HEK293 (cell line): ENCODE results near the gene FRMD4B.

ENCODE experiments used
- CTCF ChIA-PET: fragments of 350-600 bp; formaldehyde crosslinking; extraction: SDS; loops from one replicate; lab custom pipeline; 2021; ENCODE audit warnings: antibody characterized with exemption; lab: Yijun Ruan, JAX
- POLR2A ChIA-PET: fragments of 300-600 bp; formaldehyde crosslinking; extraction: SDS; loops from one replicate; lab custom pipeline; 2020; ENCODE audit warnings: antibody characterized with exemption, inconsistent platforms; lab: Yijun Ruan, JAX
- H3K27ac ChIP-seq: fragments of 200-500 bp; sonication (Bioruptor generic); 2 replicates; pipeline ENCODE4 v1.5.1; 2014; ENCODE audit warnings: low read depth, low read length, control low read depth, inconsistent platforms; ENCODE audit errors: extremely low read depth
- H3K36me3 ChIP-seq, 2 experiments: fragments of 200-500 bp in 1 of 2; sonication (Bioruptor generic) in 1 of 2; 1 replicate in 1 of 2; 2 replicates in 1 of 2; pipeline ENCODE4 v1.5.1; 2014 to 2017; ENCODE audit warnings: inconsistent platforms in 2 of 2, low read length in 2 of 2; ENCODE audit not compliant: control insufficient read depth in 2 of 2, insufficient read depth in 1 of 2
- H3K4me1 ChIP-seq: fragments of 200-500 bp; sonication (Bioruptor generic); 2 replicates; pipeline ENCODE4 v1.5.1; 2014; ENCODE audit warnings: mild to moderate bottlenecking, low read length, inconsistent platforms; ENCODE audit not compliant: control insufficient read depth, insufficient read depth
- H3K4me3 ChIP-seq: 2 replicates; pipeline ENCODE4 v1.5.1; 2011; ENCODE audit warnings: low read depth, mild to moderate bottlenecking, control low read depth, low read length, moderate library complexity
- H3K9me3 ChIP-seq: fragments of 200-500 bp; sonication (Bioruptor generic); 2 replicates; pipeline ENCODE4 v1.5.1; 2014; ENCODE audit warnings: low read depth, low read length, inconsistent platforms; ENCODE audit not compliant: control insufficient read depth, insufficient read depth
- ELK4 ChIP-seq: IDR thresholded peaks from 2 replicates; pipeline ENCODE4 v1.6.1; 2011; ENCODE audit warnings: mild to moderate bottlenecking, low read depth, low read length, borderline replicate concordance
- FEZF1 ChIP-seq: fragments of 450-650 bp; formaldehyde crosslinking; IDR thresholded peaks from 2 replicates; pipeline ENCODE4 v1.5.1; 2016; ENCODE audit warnings: missing biosample characterization, missing genetic modification characterization
- HOXC10 ChIP-seq: sonication (generic); formaldehyde crosslinking; IDR thresholded peaks from 2 replicates; pipeline ENCODE4 v1.8.1; 2023; ENCODE audit warnings: mild to moderate bottlenecking, missing genetic modification reagents
- KLF1 ChIP-seq: fragments of 450-650 bp; formaldehyde crosslinking; IDR thresholded peaks from 2 replicates; pipeline ENCODE4 v1.5.1; 2016; ENCODE audit warnings: missing biosample characterization, missing genetic modification characterization
- PRDM10 ChIP-seq: fragments of 450-650 bp; formaldehyde crosslinking; IDR thresholded peaks from 2 replicates; pipeline ENCODE4 v1.5.1; 2016; ENCODE audit warnings: missing biosample characterization, missing genetic modification characterization
- REPIN1 ChIP-seq: fragments of 450-650 bp; formaldehyde crosslinking; IDR thresholded peaks from 2 replicates; pipeline ENCODE4 v1.5.1; 2017; ENCODE audit warnings: missing biosample characterization, missing genetic modification characterization, low read depth
- WT1 ChIP-seq: fragments of 450-650 bp; formaldehyde crosslinking; IDR thresholded peaks from 2 replicates; pipeline ENCODE4 v1.5.1; 2016; ENCODE audit warnings: missing biosample characterization, missing genetic modification characterization
- ZBTB8A ChIP-seq: fragments of 450-650 bp; formaldehyde crosslinking; IDR thresholded peaks from 2 replicates; pipeline ENCODE4 v1.5.1; 2016; ENCODE audit warnings: missing biosample characterization, missing genetic modification characterization
- ZFP37 ChIP-seq: fragments of 450-650 bp; formaldehyde crosslinking; IDR thresholded peaks from 2 replicates; pipeline ENCODE4 v1.5.1; 2016; ENCODE audit warnings: missing biosample characterization, missing genetic modification characterization
- ZNF155 ChIP-seq: fragments of 450-650 bp; formaldehyde crosslinking; IDR thresholded peaks from 2 replicates; pipeline ENCODE4 v1.5.1; 2016; ENCODE audit warnings: missing biosample characterization, missing genetic modification characterization
- ZNF214 ChIP-seq: fragments of 450-650 bp; formaldehyde crosslinking; IDR thresholded peaks from 2 replicates; pipeline ENCODE4 v1.5.1; 2017; ENCODE audit warnings: missing biosample characterization, mild to moderate bottlenecking, missing genetic modification characterization, borderline replicate concordance
- ZNF24 ChIP-seq: fragments of 450-650 bp; formaldehyde crosslinking; IDR thresholded peaks from 2 replicates; pipeline ENCODE4 v1.5.1; 2016; ENCODE audit warnings: missing biosample characterization, missing genetic modification characterization
- ZNF302 ChIP-seq: fragments of 450-650 bp; formaldehyde crosslinking; IDR thresholded peaks from 2 replicates; pipeline ENCODE4 v1.5.1; 2016; ENCODE audit warnings: missing biosample characterization, missing genetic modification characterization, low read depth
- ZNF423 ChIP-seq: fragments of 450-650 bp; formaldehyde crosslinking; IDR thresholded peaks from 2 replicates; pipeline ENCODE4 v1.5.1; 2016; ENCODE audit warnings: missing biosample characterization, missing genetic modification characterization
- ZNF48 ChIP-seq: fragments of 450-650 bp; formaldehyde crosslinking; IDR thresholded peaks from 2 replicates; pipeline ENCODE4 v1.5.1; 2016; ENCODE audit warnings: missing biosample characterization, missing genetic modification characterization
- ZNF513 ChIP-seq: fragments of 450-650 bp; IDR thresholded peaks from 2 replicates; pipeline ENCODE4 v1.5.1; 2018; ENCODE audit warnings: missing biosample characterization, missing genetic modification characterization
- ZNF654 ChIP-seq: fragments of 450-650 bp; formaldehyde crosslinking; IDR thresholded peaks from 2 replicates; pipeline ENCODE4 v1.5.1; 2016; ENCODE audit warnings: low read depth, missing biosample characterization, missing genetic modification characterization
- ZNF830 ChIP-seq: fragments of 450-650 bp; IDR thresholded peaks from 2 replicates; pipeline ENCODE4 v1.5.0; 2018; ENCODE audit warnings: missing biosample characterization, missing genetic modification characterization, low read depth, mild to moderate bottlenecking, moderate library complexity
- ZNF843 ChIP-seq: fragments of 450-650 bp; formaldehyde crosslinking; IDR thresholded peaks from 2 replicates; pipeline ENCODE4 v1.5.1; 2016; ENCODE audit warnings: missing biosample characterization, missing genetic modification characterization
- ZSCAN18 ChIP-seq: fragments of 450-650 bp; formaldehyde crosslinking; IDR thresholded peaks from 2 replicates; pipeline ENCODE4 v1.5.1; 2016; ENCODE audit warnings: missing biosample characterization, missing genetic modification characterization

The FRMD4B gene

GRCh38 chr3:69370156-69370883 is 15.6 kb downstream of the FRMD4B start:
- CTCF ChIA-PET, result interaction anchor here (0.7 kb wide), 1 partner anchor 1417 kb away, joined by 3 read pairs; no protein-coding TSS in a partner anchor

GRCh38 chr3:69368129-69368741 is 17.7 kb downstream of the FRMD4B start:
- H3K4me1 ChIP-seq, result no peaks in the 10 kb centered on the region
- H3K36me3 ChIP-seq, result no peaks in the 10 kb centered on the region
- POLR2A ChIA-PET, result no interaction called here
- no peak overlapping the region for H3K27ac ChIP-seq
- TF ChIP-seq ZFP37 (tag by site-specific recombination) (no peak), ZNF48 (tag by site-specific recombination) (no peak), ZNF302 (no peak), ELK4 (no peak), ZNF214 (tag by site-specific recombination) (no peak), ZNF843 (tag by site-specific recombination) (no peak), ZBTB8A (tag by site-specific recombination) (no peak), ZNF513 (tag by site-specific recombination) (no peak), ZNF423 (no peak), ZNF654 (tag by site-specific recombination) (no peak)
- CTCF ChIA-PET, result interaction anchor here (0.5 to 1.2 kb wide), 3 partner anchors 41 to 193 kb away, joined by 4 to 5 read pairs (median 4); no protein-coding TSS in a partner anchor
- no peaks in the 10 kb centered on the region for H3K9me3 ChIP-seq
- no peak overlapping the region for H3K4me3 ChIP-seq

More at GRCh38 chr3:69370156-69370883, 15.6 kb downstream of the FRMD4B start:
- POLR2A ChIA-PET, result no interaction called here
- Histone ChIP-seq H3K9me3 (no peaks in the 10 kb centered on the region), H3K4me3 (no peak overlapping the region), H3K36me3 (no peaks in the 10 kb centered on the region), H3K4me1 (no peaks in the 10 kb centered on the region), H3K27ac (no peak overlapping the region)
- TF ChIP-seq KLF1 (peak; percentile 47; the same call in 1 of the 2 replicates), REPIN1 (no peak)

GRCh38 chr3:69367586-69367985 is 18.3 kb downstream of the FRMD4B start:
- CTCF ChIA-PET, result no interaction called here
- H3K36me3 ChIP-seq, result no peaks in the 10 kb centered on the region
- no peaks in the 10 kb centered on the region for H3K4me1 ChIP-seq
- no peak overlapping the region for H3K27ac ChIP-seq
- H3K4me3 ChIP-seq, result no peak overlapping the region
- H3K9me3 ChIP-seq, result no peaks in the 10 kb centered on the region
- POLR2A ChIA-PET, result no interaction called here
- TF ChIP-seq FEZF1 (tag by site-specific recombination) (no peak), ELK4 (no peak), HOXC10 (CRISPR knock-in tag) (no peak), PRDM10 (no peak), WT1 (tag by site-specific recombination) (no peak), ZNF155 (tag by site-specific recombination) (no peak), ZSCAN18 (tag by site-specific recombination) (no peak), ZNF830 (tag by site-specific recombination) (no peak), ZNF24 (tag by site-specific recombination) (no peak)
